IPS-11a (cell line): ENCODE measurements around the gene YWHAH.

Experiments used
- H3K4me3 ChIP-seq: one replicate; pipeline ENCODE4 v1.5.1; 2013; ENCODE audit warnings: low read depth, low read length, control low read depth

YWHAH gene

DNA sequence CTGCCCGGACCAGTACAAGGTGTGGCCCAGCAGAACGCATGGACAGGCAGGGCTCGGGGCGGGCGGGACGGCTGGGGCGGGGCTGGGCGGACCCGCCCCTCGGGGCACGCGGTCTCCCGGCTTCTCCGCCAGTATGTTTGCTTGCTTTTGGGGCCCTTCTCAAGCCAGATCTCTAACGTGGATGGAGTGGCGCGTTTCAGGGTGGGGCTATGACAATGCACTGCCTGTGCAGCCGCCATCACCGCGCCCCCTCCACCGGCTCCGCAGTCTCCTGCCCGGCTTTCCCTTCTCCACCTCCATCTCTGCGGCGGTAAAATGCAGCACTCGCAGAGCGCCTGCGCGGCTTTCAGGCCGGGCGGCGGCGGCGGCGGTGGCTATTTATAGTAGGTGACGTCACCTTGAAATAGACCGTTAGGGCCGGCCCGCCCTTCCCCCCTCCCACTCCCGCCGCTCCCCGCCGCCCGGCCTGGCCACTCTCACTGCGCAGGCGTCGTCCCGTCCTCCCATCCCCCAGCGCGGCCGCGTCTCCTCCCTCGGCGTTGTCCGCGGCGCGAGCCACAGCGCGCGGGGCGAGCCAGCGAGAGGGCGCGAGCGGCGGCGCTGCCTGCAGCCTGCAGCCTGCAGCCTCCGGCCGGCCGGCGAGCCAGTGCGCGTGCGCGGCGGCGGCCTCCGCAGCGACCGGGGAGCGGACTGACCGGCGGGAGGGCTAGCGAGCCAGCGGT, at the start of gene YWHAH:
YWHAH (plus strand) TSS at position 558 of the 722 bp plus-strand sequence. CDS start 199 bp downstream, outside the sequence.
- peak within 1 kb of the TSS; percentile 90 for H3K4me3 ChIP-seq

DNA sequence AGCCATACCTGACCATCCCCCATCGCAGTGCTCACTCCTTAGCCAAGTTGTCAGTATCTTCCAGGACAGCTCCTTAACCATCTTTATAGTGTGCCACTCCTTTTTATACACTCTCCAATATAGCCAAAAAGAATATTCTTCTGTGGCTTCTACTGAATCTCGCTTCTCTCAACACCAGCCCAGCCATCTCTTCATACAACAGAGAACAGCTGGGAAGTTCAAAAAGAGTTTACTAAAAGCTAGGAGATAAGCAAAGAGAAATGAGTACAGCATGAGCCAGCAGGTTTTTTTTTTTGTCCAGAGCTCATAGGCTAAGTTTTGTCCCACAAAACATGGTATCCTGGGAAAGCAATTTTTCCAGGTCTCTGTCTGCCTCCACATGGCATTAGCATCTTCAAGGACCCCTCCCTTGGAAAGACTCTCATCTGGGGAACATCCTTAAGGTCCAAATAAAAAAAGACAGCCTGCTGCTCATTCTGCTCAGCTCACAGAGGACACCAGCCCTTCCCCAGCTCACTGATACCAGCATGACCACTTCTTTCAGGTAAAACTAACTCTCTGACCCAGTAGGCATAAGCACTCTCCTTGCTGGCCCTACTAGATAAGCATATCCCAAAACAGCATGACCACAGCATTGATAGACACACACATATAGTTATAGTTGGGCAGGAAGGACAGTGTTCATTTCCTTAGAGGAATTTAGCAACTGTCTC, 48.8 kb upstream of the YWHAH start:
- no peak overlapping the region for H3K4me3 ChIP-seq

DNA sequence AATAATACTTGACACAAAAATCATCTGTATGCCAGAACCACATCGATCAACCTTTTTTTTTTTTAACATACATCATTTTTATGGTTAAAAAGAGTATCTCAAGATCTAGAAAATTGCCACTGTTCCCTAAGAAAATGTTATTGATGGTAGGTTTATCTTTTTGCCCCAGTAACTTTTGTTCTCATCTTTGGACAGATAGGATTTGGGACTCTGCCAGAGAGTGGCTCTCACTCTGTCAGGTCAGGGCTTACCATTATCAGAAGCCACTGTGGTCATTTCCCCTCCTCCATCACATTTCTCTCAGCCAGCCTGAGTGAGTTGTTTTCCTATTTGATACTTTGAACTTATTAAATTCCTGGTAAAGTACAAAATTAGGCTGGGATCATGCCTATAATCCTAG, 47.9 kb upstream of the YWHAH start:
- H3K4me3 ChIP-seq, result no peak overlapping the region

DNA sequence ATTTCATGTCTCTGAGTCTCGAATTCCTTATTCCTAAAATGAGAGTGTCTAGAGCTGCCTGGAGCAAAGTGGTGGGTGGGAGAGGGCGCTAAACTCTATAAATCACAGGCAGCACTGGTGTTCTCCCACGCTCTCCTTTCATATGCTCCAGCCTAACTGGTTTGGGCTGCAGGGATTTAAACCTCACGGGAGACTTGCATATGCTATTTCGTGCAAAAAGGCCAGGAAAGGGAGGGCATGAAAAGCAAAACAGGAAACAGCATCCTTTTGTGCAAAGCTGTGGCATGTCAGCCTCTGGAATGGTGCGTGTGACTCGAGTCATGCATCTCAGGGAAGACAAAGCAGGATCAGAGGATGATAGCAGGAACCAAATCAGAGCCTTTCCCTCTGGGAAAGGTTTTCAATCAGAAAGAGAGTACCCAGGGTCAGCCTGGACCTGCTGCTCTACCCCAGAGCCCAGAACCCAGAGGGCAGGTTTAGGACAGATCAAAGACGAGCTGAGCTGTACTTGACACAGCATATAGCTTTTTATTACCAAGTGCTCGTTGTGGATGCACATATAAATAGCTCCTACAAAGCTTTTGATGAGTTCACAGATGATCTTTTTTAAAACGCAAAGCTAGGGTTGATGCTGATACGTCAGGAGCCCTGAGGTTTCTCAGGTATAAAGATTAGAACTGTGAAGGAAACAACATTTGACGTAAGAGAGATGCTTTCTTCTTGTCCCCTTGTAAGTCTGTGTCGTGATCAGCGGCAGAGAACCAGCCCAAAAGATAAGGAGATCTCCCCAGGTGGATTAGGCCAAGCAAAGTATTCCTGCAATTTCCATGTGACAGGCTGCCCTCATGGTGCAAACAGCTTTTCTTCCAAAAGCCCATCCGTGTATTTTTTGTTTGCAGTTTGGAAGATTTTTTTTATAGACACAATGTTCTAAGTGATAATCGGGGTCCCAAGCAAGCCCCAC, 46.2 kb upstream of the YWHAH start:
- no peak overlapping the region for H3K4me3 ChIP-seq

DNA sequence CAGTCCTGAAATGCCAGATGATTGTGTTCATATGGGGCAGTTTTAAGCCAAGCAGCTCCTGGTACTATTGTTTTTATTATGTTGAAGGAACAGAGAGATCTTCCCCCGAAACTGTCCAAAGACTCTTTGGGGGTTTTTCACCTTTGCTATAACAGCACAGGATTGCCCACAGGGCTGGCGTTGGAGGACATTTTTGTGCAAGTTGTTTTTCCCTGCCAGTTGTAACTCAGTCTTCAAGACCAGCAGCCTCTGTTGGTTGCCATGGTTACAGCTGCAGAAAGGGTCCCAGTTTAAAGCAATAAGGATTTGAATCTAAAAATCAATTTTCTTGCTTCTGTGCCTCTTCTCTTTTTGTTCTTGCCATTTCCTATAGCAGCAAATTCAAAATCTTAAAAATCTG, 45.4 kb upstream of the YWHAH start:
- H3K4me3 ChIP-seq, result no peak overlapping the region

DNA sequence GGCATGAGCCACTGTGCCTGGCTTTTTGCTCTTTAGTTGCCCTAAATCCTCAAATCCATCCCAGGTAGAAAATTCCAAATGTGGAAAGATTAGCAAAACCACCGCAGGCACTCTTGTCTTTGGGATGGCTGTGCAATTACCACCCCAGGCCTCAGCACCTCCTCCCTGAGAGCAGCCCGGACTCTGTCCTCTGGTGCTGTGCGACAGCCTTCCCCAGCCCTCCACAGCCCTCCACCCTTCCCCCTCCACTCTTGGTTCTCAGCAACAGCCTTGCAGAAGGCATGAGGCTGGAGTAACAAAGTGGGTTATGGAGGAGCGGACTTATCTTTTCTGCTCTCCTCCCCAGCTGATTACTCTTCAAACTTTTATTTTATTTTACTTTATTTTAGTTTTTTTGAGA, 44.7 kb upstream of the YWHAH start:
- no peak overlapping the region for H3K4me3 ChIP-seq

DNA sequence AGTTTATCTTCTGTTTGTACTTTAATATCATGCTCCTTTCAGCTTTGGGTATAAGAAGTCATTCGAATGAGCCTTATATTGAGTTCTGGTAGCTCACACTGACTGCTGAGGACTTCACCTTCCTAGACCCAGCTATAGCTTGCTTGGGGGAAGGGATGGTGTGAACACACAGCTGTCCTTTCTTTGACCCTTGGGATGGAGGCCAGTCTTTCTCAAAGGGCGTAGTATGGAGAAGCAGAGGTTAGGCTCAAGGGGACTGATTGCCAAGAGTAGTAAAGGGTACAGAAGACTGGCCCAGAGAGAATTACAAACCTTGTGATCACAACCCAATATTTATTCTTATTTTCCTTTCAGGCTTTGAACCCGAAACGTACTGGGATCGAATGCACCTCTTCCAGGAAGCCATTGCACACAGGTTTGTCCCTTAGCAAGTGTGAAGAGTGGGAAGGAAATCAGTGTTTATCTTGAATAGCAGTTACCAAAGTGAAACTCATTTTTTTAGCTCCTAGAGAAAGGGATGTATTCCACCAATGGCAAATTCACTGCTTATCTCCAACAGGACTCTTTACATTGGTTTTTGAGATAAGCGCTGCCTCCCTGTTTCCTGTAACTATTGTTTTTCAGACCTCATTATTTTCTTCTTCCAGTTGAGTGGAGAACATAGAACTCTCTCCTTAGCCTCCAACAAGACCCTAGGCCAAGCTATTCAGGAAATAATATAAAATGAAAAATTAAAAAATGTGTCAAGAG, 42.8 kb upstream of the YWHAH start:
- H3K4me3 ChIP-seq, result no peak overlapping the region

DNA sequence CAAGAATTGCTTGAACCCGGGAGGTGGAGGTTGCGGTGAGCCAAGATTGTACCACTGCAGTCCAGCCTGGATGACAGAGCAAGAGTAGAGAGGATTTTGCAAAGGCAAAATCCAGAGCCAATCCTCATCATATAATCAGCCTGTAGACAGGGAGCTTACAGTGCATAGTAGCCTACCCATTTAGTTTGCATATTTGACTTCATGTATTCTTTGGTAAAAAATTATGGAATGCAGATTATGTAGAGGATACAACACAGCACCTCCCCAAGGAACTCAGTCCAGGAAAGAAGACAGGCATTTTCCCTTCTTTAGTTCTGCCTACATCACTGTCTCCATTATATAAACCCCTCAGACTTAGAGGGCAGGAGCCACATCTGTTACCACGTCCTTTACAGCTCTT, 39.7 kb upstream of the YWHAH start:
- H3K4me3 ChIP-seq, result no peak overlapping the region

DNA sequence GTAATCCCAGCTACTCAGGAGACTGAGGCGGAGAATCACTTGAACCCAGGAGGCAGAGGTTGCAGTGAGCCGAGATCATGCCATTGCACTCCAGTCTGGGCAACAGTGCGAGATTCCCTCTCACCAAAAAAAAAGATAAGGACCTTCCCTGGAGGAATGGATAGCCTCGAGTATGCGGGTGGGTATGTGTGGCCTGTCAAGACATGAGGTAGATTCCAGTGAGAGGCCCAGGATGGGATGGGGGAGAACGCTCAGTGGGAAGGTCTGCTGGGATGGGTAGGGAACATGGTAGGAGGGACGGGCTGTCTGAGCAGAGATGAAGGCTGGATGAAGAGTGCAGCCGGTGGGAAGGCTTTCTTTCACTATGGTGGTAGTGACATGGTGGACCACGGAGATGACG, 39.0 kb upstream of the YWHAH start:
- no peak overlapping the region for H3K4me3 ChIP-seq

DNA sequence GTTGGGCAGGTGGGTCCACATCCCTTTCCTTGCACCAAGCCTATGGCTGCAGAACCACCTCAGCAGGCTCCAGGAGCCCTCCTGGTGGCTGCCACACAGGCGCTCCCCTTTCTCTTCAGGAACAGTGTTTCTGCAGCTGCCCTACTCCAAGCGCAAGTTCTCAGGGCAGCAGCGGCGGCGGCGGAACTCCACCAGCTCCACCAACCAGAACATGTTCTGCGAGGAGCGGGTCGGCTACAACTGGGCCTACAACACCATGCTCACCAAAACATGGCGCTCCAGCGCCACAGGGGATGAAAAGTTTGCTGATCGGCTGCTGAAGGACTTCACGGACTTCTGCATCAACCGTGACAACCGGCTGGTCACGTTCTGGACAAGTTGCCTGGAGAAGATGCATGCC, 38.2 kb upstream of the YWHAH start:
- H3K4me3 ChIP-seq, result no peak overlapping the region

DNA sequence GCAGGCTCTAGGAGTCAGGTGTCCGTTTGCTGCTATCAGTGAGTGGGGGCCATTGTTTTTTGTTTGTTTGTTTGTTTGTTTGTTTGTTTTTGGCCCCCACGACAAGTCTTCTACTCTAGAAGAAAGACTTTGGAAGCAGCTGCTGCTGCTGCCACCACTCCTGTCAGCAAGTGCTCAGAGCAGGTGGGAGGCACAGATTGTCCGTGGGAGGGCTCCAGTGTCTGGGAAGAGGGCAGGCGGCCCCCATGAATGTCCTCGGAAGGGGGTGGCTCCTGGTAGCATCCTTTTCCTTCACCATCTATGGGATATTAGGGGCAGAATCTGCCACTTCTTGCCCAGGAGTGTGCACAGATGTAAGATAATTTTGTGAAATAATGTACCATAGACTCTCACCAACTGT, 37.8 kb upstream of the YWHAH start:
- H3K4me3 ChIP-seq, result no peak overlapping the region

DNA sequence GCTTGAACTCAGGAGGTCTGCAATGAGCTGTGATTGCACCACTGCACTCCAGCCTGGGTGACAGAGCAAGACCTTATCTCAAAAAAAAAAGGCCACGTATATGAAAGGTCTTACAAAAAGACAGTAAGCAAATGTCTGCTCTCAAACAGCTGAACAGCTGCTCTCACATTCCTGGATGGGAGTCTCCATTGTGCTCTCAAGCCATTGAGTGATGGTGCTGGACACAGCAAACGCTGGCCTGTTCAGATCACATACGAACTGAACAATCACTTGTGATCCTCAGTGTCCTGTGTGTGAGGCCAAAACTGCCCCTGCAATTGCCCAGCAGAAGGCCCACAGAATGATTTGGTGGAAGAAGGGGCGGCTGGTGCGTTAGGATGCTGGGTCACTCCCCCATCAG, 34.4 kb upstream of the YWHAH start:
- no peak overlapping the region for H3K4me3 ChIP-seq

DNA sequence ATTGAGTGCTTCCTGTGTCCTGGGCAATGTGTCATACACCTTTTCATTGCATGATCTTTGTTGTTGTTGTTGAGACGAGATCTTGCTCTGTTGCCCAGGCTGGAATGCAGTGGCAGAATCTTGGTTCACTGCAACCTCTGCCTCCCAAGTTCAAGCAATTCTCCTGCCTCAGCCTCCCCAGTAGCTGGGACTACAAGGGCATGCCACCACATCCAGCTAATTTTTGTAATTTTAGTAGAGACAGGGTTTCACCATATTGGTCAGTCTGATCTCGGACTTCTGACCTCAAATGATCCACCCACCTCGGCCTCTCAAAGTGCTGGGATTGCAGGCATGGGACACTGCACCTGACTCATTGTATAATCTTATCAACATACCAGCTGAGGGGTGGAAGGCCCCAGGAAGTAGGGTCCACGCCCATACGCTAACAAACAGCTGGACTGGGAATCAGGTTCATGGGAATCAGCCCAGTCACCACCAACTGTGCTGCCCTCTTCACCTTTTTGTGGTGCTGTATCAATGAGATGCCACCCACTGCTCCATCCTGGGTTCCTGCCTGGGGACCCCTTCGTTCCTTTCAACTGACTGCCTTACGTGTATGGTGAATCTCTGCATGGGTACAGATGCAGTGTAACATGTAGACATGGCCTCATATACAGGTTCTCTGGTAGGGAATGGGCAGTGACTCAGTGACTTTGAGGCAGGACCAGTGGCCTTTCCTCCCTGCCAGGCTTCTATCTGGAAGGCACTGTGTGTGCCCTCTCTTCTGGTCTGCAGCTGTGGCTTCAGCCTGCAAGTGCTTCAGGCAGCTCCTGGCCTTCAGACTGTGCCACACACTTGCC, 32.5 kb upstream of the YWHAH start:
- H3K4me3 ChIP-seq, result no peak overlapping the region

DNA sequence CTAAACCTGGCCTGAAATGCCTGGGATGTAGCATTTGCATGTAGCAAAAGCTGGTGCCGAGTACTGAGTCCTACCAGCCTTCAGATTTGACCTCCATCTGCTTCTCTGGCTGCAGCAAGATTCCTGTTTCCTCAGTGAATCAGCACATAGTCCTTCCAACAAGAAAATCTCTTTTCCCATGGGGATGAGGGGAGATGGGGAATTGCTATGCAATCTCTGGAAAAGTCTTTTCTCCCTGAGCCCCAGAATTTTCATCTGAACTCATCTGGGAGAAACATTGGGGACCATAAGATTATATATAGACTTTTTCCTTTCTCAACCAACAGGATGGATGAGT, 32.0 kb upstream of the YWHAH start:
- no peak overlapping the region for H3K4me3 ChIP-seq

DNA sequence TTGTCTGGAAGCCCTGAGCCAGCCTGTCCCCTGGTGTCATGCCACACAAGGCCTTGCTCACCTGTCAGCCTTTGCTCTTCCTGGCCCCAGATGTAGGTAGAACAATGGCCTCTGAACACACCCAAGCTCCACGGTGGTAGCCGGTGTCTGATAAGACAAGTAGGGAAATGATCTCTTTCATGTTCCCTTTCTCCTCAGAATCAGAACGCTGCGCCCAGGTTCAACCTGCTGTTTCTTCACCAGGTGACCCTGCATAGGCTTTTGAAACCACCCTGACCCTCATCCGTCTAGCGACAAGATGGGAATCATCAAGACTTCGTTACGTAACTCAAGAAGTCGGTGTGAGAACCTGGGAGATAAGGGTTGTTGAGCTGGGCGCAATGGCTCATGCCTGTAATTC, 28.7 kb upstream of the YWHAH start:
- no peak overlapping the region for H3K4me3 ChIP-seq

DNA sequence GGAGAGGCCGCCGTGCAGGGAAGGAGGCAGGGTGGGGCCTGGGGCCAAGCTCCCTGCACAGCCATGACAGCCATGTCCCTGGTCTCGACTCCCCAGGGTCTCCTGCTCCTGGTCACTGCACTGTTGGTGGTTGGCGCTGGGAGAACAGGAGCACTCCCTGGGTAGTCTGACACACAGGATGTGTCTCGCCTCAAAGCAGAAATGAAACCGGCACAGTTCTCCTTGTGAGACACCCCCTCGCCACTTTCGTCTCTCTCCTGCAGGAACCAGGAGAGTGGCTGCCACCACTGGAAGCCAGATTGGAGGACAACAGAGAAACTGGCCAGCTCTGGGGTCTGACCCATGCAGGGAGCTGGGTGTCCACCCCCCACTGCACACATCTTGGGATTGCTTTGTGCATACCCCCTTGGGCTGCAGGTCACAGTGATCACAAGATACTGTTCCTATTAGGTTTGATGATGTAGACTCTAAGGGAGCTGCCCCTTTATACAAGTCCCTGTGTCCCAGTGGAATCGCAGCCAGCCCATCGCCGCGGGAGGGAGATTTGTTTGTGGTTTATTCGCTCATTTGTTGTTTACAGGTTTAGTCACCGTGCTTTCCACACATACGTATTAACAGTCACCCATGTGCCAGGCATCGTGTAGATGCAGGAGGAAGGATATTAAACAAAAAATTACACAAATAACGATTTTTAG, 27.0 kb upstream of the YWHAH start:
- no peak overlapping the region for H3K4me3 ChIP-seq

DNA sequence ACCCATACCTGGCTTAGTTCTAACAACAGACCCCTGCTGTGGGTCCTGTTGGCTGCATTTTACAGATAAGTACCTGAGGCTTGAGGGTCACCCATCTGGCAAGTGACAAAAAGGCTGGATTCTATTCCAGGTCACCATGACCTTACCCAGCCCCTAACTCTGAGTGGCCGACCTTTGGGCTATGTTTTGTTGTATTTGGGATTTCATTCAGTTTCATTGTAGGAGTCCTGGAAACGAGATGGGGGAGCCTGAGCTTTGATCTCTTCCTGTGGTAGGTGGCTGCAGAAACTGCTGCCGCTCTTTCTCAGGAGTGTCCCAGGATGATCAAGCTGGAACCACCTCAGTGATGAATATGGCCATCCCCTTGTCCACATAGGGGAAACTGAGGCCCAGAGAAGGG, 24.6 kb upstream of the YWHAH start:
- no peak overlapping the region for H3K4me3 ChIP-seq

DNA sequence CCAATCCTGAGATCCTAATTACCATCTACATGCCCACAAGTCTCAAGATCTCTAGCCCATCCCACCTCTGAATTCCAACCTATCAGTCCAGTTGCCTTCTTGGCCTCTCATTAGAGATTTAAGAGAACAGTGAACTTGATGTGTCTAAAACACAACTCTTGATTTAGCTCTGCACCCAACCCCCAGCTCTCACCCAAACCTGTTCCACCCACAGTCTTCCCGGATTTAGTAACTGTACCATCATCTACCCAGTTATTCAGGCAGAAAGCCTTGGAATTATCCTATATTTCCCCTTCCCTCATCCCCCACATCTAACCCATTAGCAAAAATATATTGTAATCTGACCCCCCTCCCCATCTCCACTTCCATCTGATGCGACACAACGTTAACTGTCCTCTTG, 24.0 kb upstream of the YWHAH start:
- no peak overlapping the region for H3K4me3 ChIP-seq

DNA sequence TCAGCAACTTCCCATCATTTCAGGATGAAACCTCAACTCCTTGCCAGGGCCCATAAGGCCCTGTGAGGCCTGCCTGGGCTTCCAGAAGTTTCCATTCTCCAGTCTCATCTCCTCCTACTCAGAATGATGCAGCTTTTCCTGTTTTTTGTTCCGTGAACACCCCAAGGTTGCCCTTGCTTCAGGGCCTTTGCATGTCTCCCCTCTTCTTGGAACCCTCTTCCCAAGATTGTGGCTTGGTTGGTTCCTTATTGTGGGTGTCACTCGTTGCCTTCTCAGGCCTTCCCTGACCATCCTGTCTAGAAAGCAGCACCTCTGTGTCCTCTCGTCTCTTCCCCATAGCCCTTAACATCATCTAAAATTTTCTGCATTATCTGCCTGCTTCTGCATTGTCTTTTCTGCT, 23.2 kb upstream of the YWHAH start:
- H3K4me3 ChIP-seq, result no peak overlapping the region

DNA sequence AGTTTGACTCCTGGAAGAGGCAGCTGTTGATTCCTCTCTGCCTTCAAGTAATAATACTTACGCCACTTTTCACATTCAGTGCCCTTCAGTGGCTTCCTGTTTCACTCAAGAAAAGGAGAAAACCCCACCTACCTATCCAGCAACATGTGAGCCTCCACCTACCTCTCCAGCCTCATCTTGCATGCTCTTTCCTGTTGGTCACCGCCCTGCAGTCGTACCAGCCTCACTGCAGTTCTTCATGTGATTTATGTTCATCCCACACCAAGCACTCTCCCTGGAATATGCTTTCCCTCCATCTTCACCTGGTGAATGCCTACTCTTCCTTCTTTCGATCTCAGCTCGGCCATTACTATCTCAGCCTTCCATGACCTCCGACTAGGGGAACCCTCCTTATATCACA, 21.8 kb upstream of the YWHAH start:
- no peak overlapping the region for H3K4me3 ChIP-seq
